IMR-90 (cell line): Measurements from ENCODE around the gene SLC4A4. TPM values are rescaled to one million over a fixed set of nuclear protein-coding genes. Genes with fewer than 3 reads are reported as not detected.

Experiments used
- ATAC-seq: fragments of 200-7000 bp; cut with Tn5 transposase; 2 replicates; pipeline ENCODE4 v1.9.1; 2020; ENCODE audit warnings: low read depth, mild to moderate bottlenecking, moderate library complexity
- BruUV-seq: library from RNA; stranded (reverse); fragments of 400-500 nt; replicated peaks from 2 replicates; lab custom pipeline; 2021; lab: Mats Ljungman, UMichigan
- CTCF ChIA-PET: fragments of 300-600 bp; formaldehyde crosslinking; extraction: SDS; loops from one replicate; lab custom pipeline; 2021; ENCODE audit warnings: antibody characterized with exemption; lab: Yijun Ruan, JAX
- POLR2A ChIA-PET: fragments of 300-600 bp; sonication (Branson Sonifier 250); formaldehyde crosslinking; loops from one replicate; lab custom pipeline; 2022; ENCODE audit warnings: antibody characterized with exemption; ENCODE audit not compliant: unreplicated experiment; lab: Charles Lee
- DNase-seq: peaks from one replicate; pipeline ENCODE4 v3.0.0; 2013
- H2AFZ ChIP-seq: replicated peaks from 2 replicates; pipeline ENCODE3; 2013; ENCODE audit warnings: low read length, mild to moderate bottlenecking; ENCODE audit not compliant: poor library complexity
- H2AK5ac ChIP-seq: 2 replicates; pipeline ENCODE4 v1.6.1; 2013; ENCODE audit warnings: low read depth, low read length, inconsistent platforms
- H2AK9ac ChIP-seq: replicated peaks from 2 replicates; pipeline ENCODE3; 2013; ENCODE audit warnings: mild to moderate bottlenecking, low read depth, low read length, moderate library complexity; ENCODE audit not compliant: poor library complexity
- H2BK120ac ChIP-seq: 2 replicates; pipeline ENCODE4 v1.6.1; 2013; ENCODE audit warnings: low read depth, low read length, inconsistent platforms
- H2BK15ac ChIP-seq: 3 replicates; pipeline ENCODE4 v1.6.1; 2013; ENCODE audit warnings: low read depth, low read length, inconsistent platforms
- H2BK20ac ChIP-seq: 2 replicates; pipeline ENCODE4 v1.6.1; 2013; ENCODE audit warnings: low read depth, mild to moderate bottlenecking, inconsistent platforms, low read length, moderate library complexity
- H2BK5ac ChIP-seq: 2 replicates; pipeline ENCODE4 v1.6.1; 2013; ENCODE audit warnings: mild to moderate bottlenecking, low read depth, low read length, inconsistent platforms; ENCODE audit not compliant: poor library complexity, severe bottlenecking
- H3K14ac ChIP-seq: replicated peaks from 2 replicates; pipeline ENCODE4 v1.6.1; 2013; ENCODE audit warnings: low read depth, low read length, inconsistent platforms
- H3K18ac ChIP-seq: 2 replicates; pipeline ENCODE4 v1.6.1; 2013; ENCODE audit warnings: low read depth, low read length, control low read depth
- H3K23ac ChIP-seq: 2 replicates; pipeline ENCODE4 v1.6.1; 2013; ENCODE audit warnings: low read depth, low read length, inconsistent platforms
- H3K27ac ChIP-seq: 2 replicates; pipeline ENCODE4 v1.5.1; 2013; ENCODE audit warnings: mild to moderate bottlenecking, control low read depth, low read length; ENCODE audit not compliant: insufficient read depth
- H3K27me3 ChIP-seq: 2 replicates; pipeline ENCODE4 v1.6.1; 2013; ENCODE audit warnings: low read length; ENCODE audit not compliant: control insufficient read depth, insufficient read depth
- H3K36me3 ChIP-seq: 2 replicates; pipeline ENCODE4 v1.6.1; 2013; ENCODE audit warnings: low read length, mixed read lengths; ENCODE audit not compliant: control insufficient read depth, insufficient read depth
- H3K4ac ChIP-seq: 2 replicates; pipeline ENCODE4 v1.6.1; 2013; ENCODE audit warnings: low read depth, low read length, inconsistent platforms
- H3K4me1 ChIP-seq: 2 replicates; pipeline ENCODE4 v1.6.1; 2013; ENCODE audit warnings: low read length, mixed read lengths; ENCODE audit not compliant: control insufficient read depth, insufficient read depth
- H3K4me2 ChIP-seq: 2 replicates; pipeline ENCODE4 v1.6.1; 2013; ENCODE audit warnings: low read depth, mild to moderate bottlenecking, control low read depth, low read length, moderate library complexity
- H3K4me3 ChIP-seq: 2 replicates; pipeline ENCODE4 v1.5.1; 2013; ENCODE audit warnings: low read depth, mild to moderate bottlenecking, control low read depth, low read length, moderate library complexity; ENCODE audit not compliant: insufficient read depth
- H3K56ac ChIP-seq: 2 replicates; pipeline ENCODE4 v1.6.1; 2013; ENCODE audit warnings: low read length, inconsistent platforms; ENCODE audit not compliant: insufficient read depth; ENCODE audit errors: extremely low read depth
- H3K79me1 ChIP-seq, 2 experiments: 2 replicates each; pipeline ENCODE4 v1.6.1; 2013; ENCODE audit warnings: low read length in 2 of 2, inconsistent platforms in 1 of 2, low read depth in 1 of 2
- H3K9ac ChIP-seq: 2 replicates; pipeline ENCODE4 v1.6.1; 2013; ENCODE audit warnings: low read depth, low read length, control low read depth
- H3K9me1 ChIP-seq: 2 replicates; pipeline ENCODE4 v1.6.1; 2013; ENCODE audit warnings: low read length, inconsistent platforms; ENCODE audit not compliant: insufficient read depth
- H3K9me3 ChIP-seq: 2 replicates; pipeline ENCODE4 v1.6.1; 2013; ENCODE audit warnings: low read length; ENCODE audit not compliant: control insufficient read depth, insufficient read depth
- H4K20me1 ChIP-seq: 2 replicates; pipeline ENCODE4 v1.6.1; 2013; ENCODE audit warnings: low read length, inconsistent platforms; ENCODE audit not compliant: insufficient read depth
- H4K5ac ChIP-seq: 2 replicates; pipeline ENCODE4 v1.6.1; 2013; ENCODE audit warnings: mild to moderate bottlenecking, low read depth, low read length, control low read depth
- H4K8ac ChIP-seq, 2 experiments: 2 replicates each; pipeline ENCODE4 v1.6.1; 2013; ENCODE audit warnings: low read depth in 2 of 2, low read length in 2 of 2, control low read depth in 1 of 2, inconsistent platforms in 1 of 2
- H4K91ac ChIP-seq: 2 replicates; pipeline ENCODE4 v1.6.1; 2013; ENCODE audit warnings: low read depth, low read length, inconsistent platforms; ENCODE audit not compliant: insufficient read depth
- CEBPB ChIP-seq: IDR thresholded peaks from 2 replicates; pipeline ENCODE4 v1.6.1; 2012; ENCODE audit warnings: low read depth, low read length, improper control_type of control experiment
- CHD1 ChIP-seq: IDR thresholded peaks from 2 replicates; pipeline ENCODE4 v1.6.1; 2012; ENCODE audit warnings: low read depth, low read length, improper control_type of control experiment
- FOS ChIP-seq: fragments of 150-350 bp; IDR thresholded peaks from 2 replicates; pipeline ENCODE4 v1.6.1; 2016; ENCODE audit warnings: low read depth, low read length
- MAFK ChIP-seq: IDR thresholded peaks from 2 replicates; pipeline ENCODE4 v1.6.1; 2012; ENCODE audit warnings: low read depth, low read length, improper control_type of control experiment
- MAZ ChIP-seq: IDR thresholded peaks from 2 replicates; pipeline ENCODE4 v1.6.1; 2012; ENCODE audit warnings: low read depth, mild to moderate bottlenecking, low read length, improper control_type of control experiment, moderate library complexity, borderline replicate concordance
- NFE2L2 ChIP-seq: fragments of 150-350 bp; IDR thresholded peaks from 2 replicates; pipeline ENCODE4 v1.6.1; 2016; ENCODE audit warnings: low read depth, mild to moderate bottlenecking, low read length
- POLR2A ChIP-seq: IDR thresholded peaks from 2 replicates; pipeline ENCODE4 v1.6.1; 2012; ENCODE audit warnings: mild to moderate bottlenecking, low read depth, low read length
- RAD21 ChIP-seq: IDR thresholded peaks from 2 replicates; pipeline ENCODE4 v1.6.1; 2012; ENCODE audit warnings: low read length, improper control_type of control experiment
- RCOR1 ChIP-seq: IDR thresholded peaks from 2 replicates; pipeline ENCODE4 v1.6.1; 2012; ENCODE audit warnings: mild to moderate bottlenecking, low read length, improper control_type of control experiment; ENCODE audit not compliant: insufficient replicate concordance
- RFX5 ChIP-seq: IDR thresholded peaks from 2 replicates; pipeline ENCODE4 v1.8.0; 2012; ENCODE audit warnings: low read depth, mild to moderate bottlenecking, low read length, moderate library complexity
- SMC3 ChIP-seq: fragments of 150-350 bp; IDR thresholded peaks from 2 replicates; pipeline ENCODE4 v1.6.1; 2016; ENCODE audit warnings: low read depth, mild to moderate bottlenecking, antibody characterized with exemption, low read length, moderate library complexity
- dilution Hi-C: fragments of 300-500 bp; cut with HindIII; formaldehyde crosslinking; loops from one replicate; pipeline ENCODE4 v1.14.3; 2018; ENCODE audit warnings: low sequenced_read_pairs; ENCODE audit not compliant: unreplicated experiment
- in situ Hi-C: fragments of 300-500 bp; cut with MboI; formaldehyde crosslinking; loops from 3 replicates; pipeline ENCODE4 v1.14.3; 2019; ENCODE audit warnings: low sequenced_read_pairs, inconsistent platforms, mixed read lengths
- intact Hi-C: fragments of 100-400 bp; cut with micrococcal nuclease; formaldehyde crosslinking; loops from 2 replicates; pipeline ENCODE4 v1.10.0; 2022
- polyA plus RNA-seq, 3 experiments: library from polyadenylated mRNA; depleted of rRNA; stranded (reverse); fragments of >200 nt; gene quantifications; 2 replicates each; pipeline ENCODE4 v1.2.3, GENCODE V29; 2012; ENCODE audit warnings: low replicate concordance in 1 of 3
- total RNA-seq: library from RNA; depleted of rRNA; stranded (reverse); fragments of >200 nt; gene quantifications from 2 replicates; pipeline ENCODE4 v1.2.3, GENCODE V29; 2012
- TF ChIP-seq, protein P1 (sequence below): conservative IDR thresholded peaks from 2 replicates; pipeline ENCODE4 v1.5.1; 2012; ENCODE audit warnings: mild to moderate bottlenecking, low read depth, low read length, improper control_type of control experiment
- TF ChIP-seq, protein P2 (sequence below): fragments of 150-350 bp; IDR thresholded peaks from 2 replicates; pipeline ENCODE4 v1.6.1; 2017; ENCODE audit warnings: mild to moderate bottlenecking, antibody characterized with exemption, low read length, low read depth

The SLC4A4 gene
- total and polyA plus RNA-seq, 2 of the 4 experiments (the other 2 are of a cell fraction): 5.6 to 16.8 TPM

DNA sequence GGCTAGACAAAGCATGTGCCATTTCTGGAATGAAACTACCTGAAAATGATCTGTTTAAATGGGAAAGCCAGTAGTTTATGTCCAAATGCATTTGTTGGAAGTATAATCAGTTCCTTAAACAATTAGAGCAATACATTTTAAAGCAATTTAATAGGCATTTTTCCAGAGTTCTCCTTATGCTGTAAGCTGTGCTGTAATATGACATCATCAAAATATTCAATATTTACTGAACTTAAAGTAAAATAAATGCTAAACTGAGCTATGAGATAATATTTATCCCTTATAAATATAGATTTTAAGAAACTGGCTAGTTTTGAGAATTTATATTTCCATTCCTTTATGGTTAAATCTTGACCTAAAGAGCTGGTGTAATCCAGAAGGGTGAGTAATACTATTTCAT lies 7.9 kb downstream of the SLC4A4 start:
- dilution Hi-C loops: no loop called here
- H3K27me3 ChIP-seq: no peaks in the 10 kb centered on the region
- H2BK20ac ChIP-seq: no peak overlapping the region
- no peaks in the 10 kb centered on the region for H4K20me1 ChIP-seq
- no peak overlapping the region for H2BK15ac ChIP-seq
- no peak overlapping the region for H4K91ac ChIP-seq
- DNase-seq (peak; percentile 14), ATAC-seq (no peak)
- H2BK5ac ChIP-seq: no peak overlapping the region
- intact Hi-C loops: no loop called here
- TF ChIP-seq RCOR1: no peak
- TF ChIP-seq, protein P1, sequence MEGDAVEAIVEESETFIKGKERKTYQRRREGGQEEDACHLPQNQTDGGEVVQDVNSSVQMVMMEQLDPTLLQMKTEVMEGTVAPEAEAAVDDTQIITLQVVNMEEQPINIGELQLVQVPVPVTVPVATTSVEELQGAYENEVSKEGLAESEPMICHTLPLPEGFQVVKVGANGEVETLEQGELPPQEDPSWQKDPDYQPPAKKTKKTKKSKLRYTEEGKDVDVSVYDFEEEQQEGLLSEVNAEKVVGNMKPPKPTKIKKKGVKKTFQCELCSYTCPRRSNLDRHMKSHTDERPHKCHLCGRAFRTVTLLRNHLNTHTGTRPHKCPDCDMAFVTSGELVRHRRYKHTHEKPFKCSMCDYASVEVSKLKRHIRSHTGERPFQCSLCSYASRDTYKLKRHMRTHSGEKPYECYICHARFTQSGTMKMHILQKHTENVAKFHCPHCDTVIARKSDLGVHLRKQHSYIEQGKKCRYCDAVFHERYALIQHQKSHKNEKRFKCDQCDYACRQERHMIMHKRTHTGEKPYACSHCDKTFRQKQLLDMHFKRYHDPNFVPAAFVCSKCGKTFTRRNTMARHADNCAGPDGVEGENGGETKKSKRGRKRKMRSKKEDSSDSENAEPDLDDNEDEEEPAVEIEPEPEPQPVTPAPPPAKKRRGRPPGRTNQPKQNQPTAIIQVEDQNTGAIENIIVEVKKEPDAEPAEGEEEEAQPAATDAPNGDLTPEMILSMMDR: no peak
- no peak for TF ChIP-seq CHD1
- no peak for TF ChIP-seq CEBPB
- no peak for TF ChIP-seq POLR2A
- no peak for TF ChIP-seq MAFK
- no peak for TF ChIP-seq FOS
- TF ChIP-seq RFX5: no peak
- TF ChIP-seq, protein P2, sequence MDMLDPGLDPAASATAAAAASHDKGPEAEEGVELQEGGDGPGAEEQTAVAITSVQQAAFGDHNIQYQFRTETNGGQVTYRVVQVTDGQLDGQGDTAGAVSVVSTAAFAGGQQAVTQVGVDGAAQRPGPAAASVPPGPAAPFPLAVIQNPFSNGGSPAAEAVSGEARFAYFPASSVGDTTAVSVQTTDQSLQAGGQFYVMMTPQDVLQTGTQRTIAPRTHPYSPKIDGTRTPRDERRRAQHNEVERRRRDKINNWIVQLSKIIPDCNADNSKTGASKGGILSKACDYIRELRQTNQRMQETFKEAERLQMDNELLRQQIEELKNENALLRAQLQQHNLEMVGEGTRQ: no peak
- no peak for TF ChIP-seq RAD21
- TF ChIP-seq SMC3: no peak
- no peak for TF ChIP-seq NFE2L2
- no peak for TF ChIP-seq MAZ
- H3K4me1 ChIP-seq: 0 out of 2 replicates have a peak, but pooled peaks cover 1% of the 10 kb centered on the region
- no peak overlapping the region for H3K14ac ChIP-seq
- no TSS peak for BruUV-seq
- H2AK5ac ChIP-seq: no peak overlapping the region
- H3K4ac ChIP-seq: no peak overlapping the region
- peaks cover 2% of the 10 kb centered on the region; the same call in 1 of the 2 replicates for H3K9me1 ChIP-seq
- no peak overlapping the region for H2BK120ac ChIP-seq
- H3K9ac ChIP-seq: no peak overlapping the region
- ChIA-PET POLR2A (interaction anchor here (0.6 kb wide), 1 partner anchor 24 kb away, joined by 3 read pairs; no protein-coding TSS in a partner anchor), CTCF (no interaction called here)
- H4K5ac ChIP-seq: no peak overlapping the region
- H4K8ac ChIP-seq: no peak overlapping the region
- H3K9me3 ChIP-seq: no peaks in the 10 kb centered on the region
- H3K79me1 ChIP-seq: peaks cover 12 to 15% of the 10 kb centered on the region in 2 experiments
- no peak overlapping the region for H3K18ac ChIP-seq
- H3K27ac ChIP-seq: no peak overlapping the region
- no peak overlapping the region for H3K23ac ChIP-seq
- peaks cover 23% of the 10 kb centered on the region for H3K36me3 ChIP-seq
- no peak overlapping the region for H2AK9ac ChIP-seq
- H3K4me2 ChIP-seq: no peak overlapping the region
- H3K56ac ChIP-seq: no peak overlapping the region
- H3K4me3 ChIP-seq: no peak overlapping the region
- H2AFZ ChIP-seq: no peak overlapping the region
- in situ Hi-C loops: no loop called here
